Activated T-cell treated with anti-CD3 and anti-CD28 coated beads for 1 hour (primary cell): ENCODE results near the gene SOX14.

ENCODE experiments used
- DNase-seq: peaks from one replicate; pipeline ENCODE4 v3.0.0-alpha.2; 2020; ENCODE audit warnings: low read depth

Gene SOX14

GRCh38 chr3:137764001-137764433, at the start of gene SOX14:
TSS of gene SOX14 (plus strand) at chr3:137764315. CDS start at chr3:137764785, 470 bp downstream.
- no peak for DNase-seq

GRCh38 chr3:137714551-137714950, 49.6 kb upstream of the SOX14 start:
- DNase-seq: no peak

GRCh38 chr3:137724240-137724639, 39.9 kb upstream of the SOX14 start:
- no peak for DNase-seq

GRCh38 chr3:137737208-137737607, 26.9 kb upstream of the SOX14 start:
- DNase-seq: no peak

GRCh38 chr3:137738710-137739109, 25.4 kb upstream of the SOX14 start:
- no peak for DNase-seq

- DNase-seq: no peak
Measured at GRCh38 chr3:137743608-137744007, 20.5 kb upstream of the SOX14 start.

- no peak for DNase-seq
Measured at GRCh38 chr3:137746808-137747207, 17.3 kb upstream of the SOX14 start.

- DNase-seq: no peak
Measured at GRCh38 chr3:137759505-137759904, 4.6 kb upstream of the SOX14 start.

GRCh38 chr3:137760341-137761098, 3.6 kb upstream of the SOX14 start:
- no peak for DNase-seq

- no peak for DNase-seq
Measured at GRCh38 chr3:137761099-137761562, 3.0 kb upstream of the SOX14 start.

- DNase-seq: no peak
Measured at GRCh38 chr3:137761563-137762503, 2.3 kb upstream of the SOX14 start.

- DNase-seq: no peak
Measured at GRCh38 chr3:137762674-137763593, 1.2 kb upstream of the SOX14 start.

- DNase-seq: no peak
Measured at GRCh38 chr3:137763594-137763938, 549 bp upstream of the SOX14 start.

- DNase-seq: no peak
Measured at GRCh38 chr3:137764563-137765309, 621 bp downstream of the SOX14 start.

GRCh38 chr3:137765310-137766033, 1.4 kb downstream of the SOX14 start:
- no peak for DNase-seq

- DNase-seq: no peak
Measured at GRCh38 chr3:137766041-137766875, 2.1 kb downstream of the SOX14 start.

- no peak for DNase-seq
Measured at GRCh38 chr3:137766876-137767537, 2.9 kb downstream of the SOX14 start.

- DNase-seq: no peak
Measured at GRCh38 chr3:137767538-137768360, 3.6 kb downstream of the SOX14 start.
